ENCODE data around the gene EN2. TPM values are rescaled to one million over a fixed set of nuclear protein-coding genes. Genes with fewer than 3 reads are reported as not detected.

Gene EN2
- total and polyA plus RNA-seq, 3 donors from 2014 or later, result 0.81 to 1.6 (median 1.6) TPM

DNA sequence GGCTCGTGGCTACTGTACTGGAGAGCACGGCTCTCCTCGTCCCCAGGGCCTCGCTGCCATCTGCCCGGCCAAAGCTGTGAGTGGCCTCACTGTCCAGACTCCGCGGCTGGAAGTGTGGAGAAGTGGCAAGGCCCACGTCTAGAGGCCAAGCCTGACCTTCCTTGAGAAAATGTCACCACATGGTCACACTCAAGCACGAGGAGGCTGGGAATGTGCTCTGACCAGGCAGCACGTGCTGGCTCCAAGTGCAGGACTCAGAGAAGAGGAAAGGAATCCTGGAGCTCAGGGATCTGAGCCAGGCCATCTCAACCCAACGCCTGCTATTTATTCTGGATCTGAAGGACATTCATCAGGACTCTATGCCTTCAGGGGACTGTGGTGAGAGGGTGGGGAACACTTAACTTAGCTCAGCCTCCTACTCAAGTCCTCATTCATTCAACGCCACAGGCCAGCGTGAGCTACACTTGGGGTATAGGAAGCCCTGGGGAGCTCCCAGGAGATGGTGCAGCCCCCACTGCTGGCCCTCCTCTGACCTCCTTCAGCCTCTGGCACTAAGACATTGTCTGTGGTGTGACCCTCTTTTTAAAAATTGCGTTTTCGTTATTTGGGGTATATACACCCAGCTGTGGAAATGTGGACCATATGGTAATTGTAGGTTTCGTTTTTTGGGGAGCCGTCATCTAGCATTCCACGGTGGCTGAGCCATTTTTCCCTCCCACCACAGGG is 29.0 kb downstream of the EN2 start:
- WGBS, 2 donors, result 86 to 89% methylated on average over 16 to 18 of the region's 18 CpGs
- intact Hi-C loops (cut with DNase I; ENCODE audit: low total_unique reads), result no loop called here
- Histone ChIP-seq H3K27ac (no peak overlapping the region), H3K9me3 (no peaks in the 10 kb centered on the region), H3K4me1 (peaks cover 9% of the 10 kb centered on the region), H3K27me3 (no peaks in the 10 kb centered on the region), H3K4me3 (no peak overlapping the region), H3K36me3 (ENCODE audit: low read depth, missing control alignments) (no peaks in the 10 kb centered on the region)
- DNase-seq, result peak; percentile 5
- TF ChIP-seq POLR2A (IDR thresholded peaks at IDR 0.05), result no peak

DNA sequence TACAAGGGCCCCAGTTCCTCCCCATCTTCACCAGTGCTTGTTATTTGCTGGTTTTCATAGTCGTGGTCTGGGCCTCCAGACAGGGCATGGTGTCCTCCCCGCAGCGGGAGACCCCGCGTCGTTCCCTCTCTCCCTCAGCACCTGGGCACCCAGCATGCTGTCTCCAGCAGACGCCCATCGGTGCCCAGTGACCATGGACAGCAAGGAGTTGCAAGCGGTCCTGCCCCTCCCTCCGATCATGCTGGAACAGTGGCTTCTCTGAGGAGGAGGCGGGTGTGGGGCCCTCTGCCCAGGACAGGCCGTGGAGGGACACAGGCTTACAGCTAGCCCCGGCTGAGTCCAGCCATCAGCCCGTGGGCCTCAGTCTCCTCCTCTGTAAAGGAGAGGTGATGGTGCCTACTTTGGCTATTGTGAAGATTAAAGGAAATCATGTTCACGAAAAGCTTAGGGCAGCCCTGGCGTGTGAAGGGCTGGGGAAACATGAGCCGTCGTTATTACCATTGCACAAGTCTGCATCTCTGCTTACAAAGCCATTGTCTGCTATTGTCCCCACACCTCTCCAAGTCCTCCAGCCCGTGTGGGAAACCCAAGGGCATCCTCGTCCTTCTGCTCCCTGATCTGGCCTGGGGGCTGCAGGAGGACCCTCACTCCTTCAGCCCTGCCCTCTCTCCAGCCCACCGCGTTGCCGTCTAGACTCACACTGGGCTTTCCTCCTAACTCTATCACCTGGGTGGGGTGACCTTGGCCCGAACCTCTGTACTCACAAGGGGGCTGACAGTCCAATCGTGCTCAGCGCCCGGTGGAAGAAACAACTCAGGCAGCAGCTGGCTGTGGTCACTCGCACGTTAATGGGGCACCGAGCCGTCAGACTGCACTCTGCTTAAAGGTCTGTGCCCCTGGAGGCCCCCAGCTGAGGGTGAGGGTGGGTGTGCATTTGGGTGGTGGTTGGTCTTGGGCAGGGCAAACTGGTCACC is 29.9 kb downstream of the EN2 start:
- Histone ChIP-seq H3K27me3 (no peaks in the 10 kb centered on the region), H3K27ac (no peak overlapping the region), H3K9me3 (no peaks in the 10 kb centered on the region), H3K4me1 (peaks cover 9% of the 10 kb centered on the region), H3K36me3 (ENCODE audit: low read depth, missing control alignments) (no peaks in the 10 kb centered on the region), H3K4me3 (no peak overlapping the region)
- TF ChIP-seq, protein P1, sequence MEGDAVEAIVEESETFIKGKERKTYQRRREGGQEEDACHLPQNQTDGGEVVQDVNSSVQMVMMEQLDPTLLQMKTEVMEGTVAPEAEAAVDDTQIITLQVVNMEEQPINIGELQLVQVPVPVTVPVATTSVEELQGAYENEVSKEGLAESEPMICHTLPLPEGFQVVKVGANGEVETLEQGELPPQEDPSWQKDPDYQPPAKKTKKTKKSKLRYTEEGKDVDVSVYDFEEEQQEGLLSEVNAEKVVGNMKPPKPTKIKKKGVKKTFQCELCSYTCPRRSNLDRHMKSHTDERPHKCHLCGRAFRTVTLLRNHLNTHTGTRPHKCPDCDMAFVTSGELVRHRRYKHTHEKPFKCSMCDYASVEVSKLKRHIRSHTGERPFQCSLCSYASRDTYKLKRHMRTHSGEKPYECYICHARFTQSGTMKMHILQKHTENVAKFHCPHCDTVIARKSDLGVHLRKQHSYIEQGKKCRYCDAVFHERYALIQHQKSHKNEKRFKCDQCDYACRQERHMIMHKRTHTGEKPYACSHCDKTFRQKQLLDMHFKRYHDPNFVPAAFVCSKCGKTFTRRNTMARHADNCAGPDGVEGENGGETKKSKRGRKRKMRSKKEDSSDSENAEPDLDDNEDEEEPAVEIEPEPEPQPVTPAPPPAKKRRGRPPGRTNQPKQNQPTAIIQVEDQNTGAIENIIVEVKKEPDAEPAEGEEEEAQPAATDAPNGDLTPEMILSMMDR (IDR thresholded peaks at IDR 0.05), result no peak
- no peak for TF ChIP-seq POLR2A (IDR thresholded peaks at IDR 0.05)
- intact Hi-C loops (cut with DNase I; ENCODE audit: low total_unique reads), result no loop called here
- WGBS, 2 donors, result 83 to 91% methylated on average over 27 to 31 of the region's 31 CpGs
- DNase-seq, result no peak

DNA sequence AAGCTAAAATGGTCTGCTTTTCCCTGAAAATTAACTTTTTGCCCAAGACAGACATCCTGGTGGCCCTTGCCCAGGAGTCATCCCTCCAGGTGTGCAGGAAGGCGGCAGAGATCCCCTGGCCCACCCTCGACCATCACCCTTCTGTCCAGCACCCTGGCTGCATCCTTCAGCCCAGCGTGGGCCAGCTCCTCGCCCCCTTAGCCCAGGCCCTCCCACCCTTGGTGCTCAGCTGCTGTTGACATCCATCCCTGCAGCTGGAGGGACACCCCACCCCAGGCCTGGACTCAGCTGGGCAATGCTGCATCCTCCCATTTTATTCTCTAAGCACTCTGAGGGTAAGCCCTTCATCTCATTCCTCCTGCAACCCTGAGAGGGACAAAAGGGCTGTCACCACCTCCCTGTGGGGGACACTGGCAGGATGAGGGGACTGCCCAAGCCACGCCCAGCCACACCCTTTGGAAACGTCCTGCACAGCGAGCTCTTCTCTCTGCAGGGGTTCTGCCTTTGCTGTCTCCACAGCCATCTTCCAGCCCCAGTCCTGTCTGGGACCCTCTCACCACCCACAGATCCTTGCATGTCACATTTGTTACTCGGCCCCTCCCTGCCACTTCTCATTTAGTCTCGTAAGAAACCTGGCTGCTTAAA is 30.7 kb downstream of the EN2 start:
- H3K27me3 ChIP-seq, result no peaks in the 10 kb centered on the region

DNA sequence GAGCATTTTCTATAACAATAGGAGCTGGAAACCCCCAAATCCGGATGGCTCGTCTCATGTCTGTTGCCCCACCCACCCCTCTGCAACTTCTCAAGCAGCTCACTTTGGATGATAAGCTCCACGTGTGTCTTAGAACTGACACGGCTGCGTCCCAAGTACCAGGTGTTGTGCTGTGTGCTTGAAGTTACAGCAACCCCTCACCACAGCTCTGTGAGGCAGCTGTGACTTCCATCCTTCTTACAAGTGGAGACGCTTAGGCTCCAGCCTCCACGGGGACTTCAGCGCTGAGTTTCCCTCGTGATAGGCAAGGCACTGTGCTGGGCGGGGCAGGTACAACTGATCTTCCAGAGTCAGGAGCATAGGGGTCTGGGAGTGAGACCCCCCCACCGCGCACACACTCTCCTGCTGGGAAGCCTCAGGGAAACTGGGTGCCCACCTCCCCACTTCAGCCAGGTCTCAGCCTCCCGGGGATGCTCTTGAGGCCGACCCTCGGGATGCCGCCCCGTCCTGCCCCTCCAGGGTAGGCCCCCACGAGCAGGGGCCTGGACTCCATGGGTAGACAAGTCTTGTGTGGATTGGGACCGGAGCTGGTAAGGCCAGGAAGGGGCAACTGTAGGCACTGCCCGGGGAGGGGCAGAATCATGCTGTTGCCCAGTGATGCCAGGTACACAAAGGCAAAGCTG is 31.4 kb downstream of the EN2 start:
- DNase-seq, result no peak
- no peaks in the 10 kb centered on the region for H3K9me3 ChIP-seq
- TF ChIP-seq POLR2A (IDR thresholded peaks at IDR 0.05), result no peak
- TF ChIP-seq, protein P1 (IDR thresholded peaks at IDR 0.05), result no peak
- peaks cover 9% of the 10 kb centered on the region for H3K4me1 ChIP-seq
- no peaks in the 10 kb centered on the region for H3K27me3 ChIP-seq
- WGBS, 2 donors, result 90 to 92% methylated on average over 15 to 20 of the region's 20 CpGs
- H3K36me3 ChIP-seq (ENCODE audit: low read depth, missing control alignments), result no peaks in the 10 kb centered on the region
- H3K27ac ChIP-seq, result no peak overlapping the region
- intact Hi-C loops (cut with DNase I; ENCODE audit: low total_unique reads), result no loop called here
- H3K4me3 ChIP-seq, result no peak overlapping the region

More for the DNA sequence above, 30.7 kb downstream of the EN2 start:
- Histone ChIP-seq H3K36me3 (ENCODE audit: low read depth, missing control alignments) (no peaks in the 10 kb centered on the region), H3K4me3 (no peak overlapping the region), H3K4me1 (peaks cover 9% of the 10 kb centered on the region), H3K27ac (no peak overlapping the region), H3K9me3 (no peaks in the 10 kb centered on the region)
- DNase-seq, result no peak
- 75 to 82% methylated on average over 6 to 9 of the region's 9 CpGs for WGBS, 2 donors
- intact Hi-C loops (cut with DNase I; ENCODE audit: low total_unique reads), result no loop called here
- TF ChIP-seq POLR2A (IDR thresholded peaks at IDR 0.05), result no peak
- TF ChIP-seq, protein P1 (IDR thresholded peaks at IDR 0.05), result no peak
